HepG2 (cell line): ENCODE measurements around the gene ROM1. TPM values are rescaled to one million over a fixed set of nuclear protein-coding genes. Genes with fewer than 3 reads are reported as not detected.

Source experiments
- ATF7 ChIP-seq, 2 experiments: fragments of 450-650 bp in 1 of 2; sonication (generic) in 1 of 2; formaldehyde crosslinking in 1 of 2; IDR thresholded peaks; 2 replicates each; pipeline versions ENCODE4 v1.4.0 to v1.6.1; 2016 to 2020; ENCODE audit warnings: antibody characterized with exemption in 1 of 2, mild to moderate bottlenecking in 1 of 2, missing genetic modification reagents in 1 of 2
- CEBPB ChIP-seq: IDR thresholded peaks from 2 replicates; pipeline ENCODE4 v1.6.1; 2011; ENCODE audit warnings: low read depth, low read length, improper control_type of control experiment, borderline replicate concordance
- DR1 ChIP-seq: sonication (generic); formaldehyde crosslinking; IDR thresholded peaks from 2 replicates; pipeline ENCODE4 v1.8.0; 2021; ENCODE audit warnings: mild to moderate bottlenecking, missing genetic modification reagents, inconsistent platforms
- GPBP1L1 ChIP-seq: sonication (generic); formaldehyde crosslinking; IDR thresholded peaks from 2 replicates; pipeline ENCODE4 v1.5.0; 2020; ENCODE audit warnings: mild to moderate bottlenecking, missing genetic modification reagents
- GZF1 ChIP-seq: sonication (generic); formaldehyde crosslinking; IDR thresholded peaks from 2 replicates; pipeline ENCODE4 v1.5.1; 2020; ENCODE audit warnings: mild to moderate bottlenecking, missing genetic modification reagents
- HNRNPUL1 ChIP-seq: fragments of 200-400 bp; formaldehyde crosslinking; IDR thresholded peaks from 2 replicates; pipeline ENCODE4 v1.6.1; 2017; ENCODE audit warnings: low read depth, mild to moderate bottlenecking, low read length, moderate library complexity
- IRX3 ChIP-seq: sonication (generic); formaldehyde crosslinking; IDR thresholded peaks from 2 replicates; pipeline ENCODE4 v1.8.1; 2023; ENCODE audit warnings: mild to moderate bottlenecking, low read depth, missing genetic modification reagents, borderline replicate concordance
- MTF1 ChIP-seq: sonication (generic); formaldehyde crosslinking; IDR thresholded peaks from 2 replicates; pipeline ENCODE4 v1.5.0; 2020; ENCODE audit warnings: missing genetic modification reagents
- SOX5 ChIP-seq: IDR thresholded peaks from 2 replicates; pipeline ENCODE4 v1.6.1; 2016; ENCODE audit warnings: borderline replicate concordance
- SP2 ChIP-seq: sonication (generic); formaldehyde crosslinking; IDR thresholded peaks from 2 replicates; pipeline ENCODE4 v1.5.1; 2020; ENCODE audit warnings: mild to moderate bottlenecking, missing genetic modification reagents
- U2AF2 ChIP-seq: fragments of 200-400 bp; formaldehyde crosslinking; IDR thresholded peaks from 2 replicates; pipeline ENCODE4 v1.6.1; 2017; ENCODE audit warnings: low read depth, mild to moderate bottlenecking, low read length
- ZBTB21 ChIP-seq: sonication (generic); formaldehyde crosslinking; IDR thresholded peaks from 2 replicates; pipeline ENCODE4 v1.4.0; 2020; ENCODE audit warnings: missing genetic modification reagents
- ZBTB3 ChIP-seq: sonication (generic); formaldehyde crosslinking; IDR thresholded peaks from 2 replicates; pipeline ENCODE4 v1.4.0; 2020; ENCODE audit warnings: low read depth, mild to moderate bottlenecking, moderate library complexity, missing genetic modification reagents, borderline replicate concordance
- ZBTB33 ChIP-seq: sonication (generic); formaldehyde crosslinking; IDR thresholded peaks from 2 replicates; pipeline ENCODE4 v1.4.0; 2020; ENCODE audit warnings: missing genetic modification reagents
- ZFP90 ChIP-seq: sonication (generic); formaldehyde crosslinking; IDR thresholded peaks from 2 replicates; pipeline ENCODE4 v1.8.0; 2022; ENCODE audit warnings: missing genetic modification reagents, mild to moderate bottlenecking, inconsistent platforms, borderline replicate concordance
- ZNF160 ChIP-seq: sonication (generic); formaldehyde crosslinking; IDR thresholded peaks from 2 replicates; pipeline ENCODE4 v1.8.0; 2022; ENCODE audit warnings: mild to moderate bottlenecking, inconsistent platforms, missing genetic modification reagents
- ZNF225 ChIP-seq: sonication (generic); formaldehyde crosslinking; IDR thresholded peaks from 2 replicates; pipeline ENCODE4 v1.4.0; 2020; ENCODE audit warnings: mild to moderate bottlenecking, missing genetic modification reagents
- ZNF501 ChIP-seq: sonication (generic); formaldehyde crosslinking; IDR thresholded peaks from 2 replicates; pipeline ENCODE4 v1.5.1; 2020; ENCODE audit warnings: mild to moderate bottlenecking, moderate library complexity, missing genetic modification reagents
- ZNF547 ChIP-seq: sonication (generic); formaldehyde crosslinking; IDR thresholded peaks from 2 replicates; pipeline ENCODE4 v1.5.1; 2020; ENCODE audit warnings: mild to moderate bottlenecking, missing genetic modification reagents
- ZNF781 ChIP-seq: sonication (generic); formaldehyde crosslinking; IDR thresholded peaks from 2 replicates; pipeline ENCODE4 v1.5.1; 2020; ENCODE audit warnings: borderline replicate concordance, mild to moderate bottlenecking, missing genetic modification reagents; ENCODE audit errors: not compliant biosample characterization
- ZSCAN21 ChIP-seq: sonication (generic); formaldehyde crosslinking; IDR thresholded peaks from 2 replicates; pipeline ENCODE4 v1.8.0; 2022; ENCODE audit warnings: mild to moderate bottlenecking, missing genetic modification reagents, moderate library complexity, borderline replicate concordance
- polyA plus RNA-seq, 8 experiments: library from polyadenylated mRNA; depleted of rRNA in 3 of 8; stranded (reverse) in 7 of 8; unstranded in 1 of 8; fragments of >200 nt; fragmentation: Illumina TruSeq in 4 of 8; extraction: Trizol in 4 of 8; gene quantifications; 2 replicates each; pipeline versions ENCODE4 v1.2.1 to v1.2.3, GENCODE V29; 2011 to 2016; ENCODE audit warnings: low read depth in 4 of 8, missing spikeins in 1 of 8, mixed read lengths in 1 of 8; ENCODE audit not compliant: insufficient read depth in 1 of 8
- total RNA-seq, 5 experiments: library from RNA; depleted of rRNA; stranded (reverse); fragments of >200 nt; fragmentation: Illumina TruSeq; extraction: Trizol; gene quantifications; 2 replicates each; pipeline ENCODE4 v1.2.3, GENCODE V29; 2016; ENCODE audit warnings: low read depth in 1 of 5
- TF ChIP-seq, protein P1 (sequence below): sonication (generic); formaldehyde crosslinking; IDR thresholded peaks from 2 replicates; pipeline ENCODE4 v1.4.0; 2020; ENCODE audit warnings: mild to moderate bottlenecking, missing genetic modification reagents

ROM1 gene
- total and polyA plus RNA-seq, 2 of the 13 experiments (the other 11 are each of a cell fraction or from before 2014, with no cell fraction given) = 1.2 to 2.4 TPM

GRCh38 chr11:62621567-62622470, 8.8 kb downstream of the ROM1 start, which contains the start of gene B3GAT3 (continued):
- peak; percentile 70; the same call in 1 of the 2 replicates for TF ChIP-seq ZNF160 (CRISPR knock-in tag)
- TF ChIP-seq ZBTB33 (CRISPR knock-in tag) = peak; percentile 58
- TF ChIP-seq ZNF225 (CRISPR knock-in tag) = 0 out of 2 replicates have a peak, but pooled peaks have one; percentile 23
- TF ChIP-seq ZNF781 = peak; percentile 82
- TF ChIP-seq ZFP90 = peak; percentile 82; the same call in 1 of the 2 replicates
- no peak for TF ChIP-seq U2AF2
- TF ChIP-seq DR1 (CRISPR knock-in tag) = peak; percentile 67; the same call in 1 of the 2 replicates
- TF ChIP-seq ZSCAN21 (CRISPR knock-in tag) = peak; percentile 87; the same call in 1 of the 2 replicates
- TF ChIP-seq GZF1 (CRISPR knock-in tag) = no peak
- TF ChIP-seq SOX5 (CRISPR knock-in tag) = peak; percentile 57; the same call in 1 of the 2 replicates
- TF ChIP-seq ZBTB3 (CRISPR knock-in tag) = peak; percentile 93; the same call in 1 of the 2 replicates
- TF ChIP-seq ZNF547 = peak; percentile 95; the same call in 1 of the 2 replicates
- TF ChIP-seq ZBTB21 (CRISPR knock-in tag) = peak; percentile 67
- no peak for TF ChIP-seq HNRNPUL1
- peak; percentile 76 for TF ChIP-seq SP2 (CRISPR knock-in tag)
- TF ChIP-seq CEBPB = peak; percentile 78
- TF ChIP-seq, protein P1, sequence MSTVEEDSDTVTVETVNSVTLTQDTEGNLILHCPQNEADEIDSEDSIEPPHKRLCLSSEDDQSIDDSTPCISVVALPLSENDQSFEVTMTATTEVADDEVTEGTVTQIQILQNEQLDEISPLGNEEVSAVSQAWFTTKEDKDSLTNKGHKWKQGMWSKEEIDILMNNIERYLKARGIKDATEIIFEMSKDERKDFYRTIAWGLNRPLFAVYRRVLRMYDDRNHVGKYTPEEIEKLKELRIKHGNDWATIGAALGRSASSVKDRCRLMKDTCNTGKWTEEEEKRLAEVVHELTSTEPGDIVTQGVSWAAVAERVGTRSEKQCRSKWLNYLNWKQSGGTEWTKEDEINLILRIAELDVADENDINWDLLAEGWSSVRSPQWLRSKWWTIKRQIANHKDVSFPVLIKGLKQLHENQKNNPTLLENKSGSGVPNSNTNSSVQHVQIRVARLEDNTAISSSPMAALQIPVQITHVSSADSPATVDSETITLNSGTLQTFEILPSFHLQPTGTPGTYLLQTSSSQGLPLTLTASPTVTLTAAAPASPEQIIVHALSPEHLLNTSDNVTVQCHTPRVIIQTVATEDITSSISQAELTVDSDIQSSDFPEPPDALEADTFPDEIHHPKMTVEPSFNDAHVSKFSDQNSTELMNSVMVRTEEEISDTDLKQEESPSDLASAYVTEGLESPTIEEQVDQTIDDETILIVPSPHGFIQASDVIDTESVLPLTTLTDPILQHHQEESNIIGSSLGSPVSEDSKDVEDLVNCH = no peak
- TF ChIP-seq ZNF501 (CRISPR knock-in tag) = peak; percentile 67
- no peak for TF ChIP-seq IRX3 (CRISPR knock-in tag)
- TF ChIP-seq GPBP1L1 (CRISPR knock-in tag) = no peak
- TF ChIP-seq MTF1 (CRISPR knock-in tag) = no peak
- TF ChIP-seq ATF7 (IDR thresholded peaks at IDR 0.05) = peak; percentile 98
- TF ChIP-seq ATF7 (CRISPR knock-in tag; IDR thresholded peaks at IDR 0.05) = peak; percentile 94
